Fibroblast of villous mesenchyme (primary cell): Measurements from ENCODE around the gene CST11. TPM values are rescaled to one million over a fixed set of nuclear protein-coding genes. Genes with fewer than 3 reads are reported as not detected.

Source experiments
- DNase-seq: peaks from one replicate; pipeline ENCODE4 v3.0.0-alpha.2; 2010; ENCODE audit warnings: low read depth
- H3K4me3 ChIP-seq: 2 replicates; pipeline ENCODE4 v1.5.1; 2011; ENCODE audit warnings: low read depth, mild to moderate bottlenecking, low read length
- total RNA-seq: library from RNA; depleted of rRNA; stranded (reverse); fragments of >200 nt; gene quantifications from 2 replicates; pipeline ENCODE4 v1.2.3, GENCODE V29; 2012
- TF ChIP-seq, protein P1 (sequence below): IDR thresholded peaks from 2 replicates; pipeline ENCODE4 v1.5.1; 2012; ENCODE audit warnings: low read depth, mild to moderate bottlenecking, low read length; ENCODE audit not compliant: insufficient read depth

CST11 gene
- total RNA-seq, 1 donor: not detected

DNA sequence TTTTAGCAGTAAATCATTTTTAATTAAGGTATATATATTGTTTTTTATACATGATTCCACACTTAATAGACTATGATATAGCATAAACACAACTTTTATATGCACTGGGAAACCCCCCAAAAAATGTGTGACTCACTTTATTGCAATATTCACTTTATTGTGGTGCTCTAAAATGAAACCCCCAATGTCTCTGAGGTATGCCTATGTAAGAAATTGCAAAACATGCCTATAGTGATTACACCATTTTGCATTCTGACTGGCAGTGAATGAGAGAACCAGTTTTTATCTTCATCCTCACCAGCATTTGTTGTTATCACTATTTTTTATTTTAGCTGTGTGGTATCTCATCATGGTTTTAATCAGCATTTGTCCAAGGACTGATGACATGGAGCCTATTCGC is 8.5 kb upstream of the CST11 start:
- DNase-seq: no peak
- TF ChIP-seq, protein P1, sequence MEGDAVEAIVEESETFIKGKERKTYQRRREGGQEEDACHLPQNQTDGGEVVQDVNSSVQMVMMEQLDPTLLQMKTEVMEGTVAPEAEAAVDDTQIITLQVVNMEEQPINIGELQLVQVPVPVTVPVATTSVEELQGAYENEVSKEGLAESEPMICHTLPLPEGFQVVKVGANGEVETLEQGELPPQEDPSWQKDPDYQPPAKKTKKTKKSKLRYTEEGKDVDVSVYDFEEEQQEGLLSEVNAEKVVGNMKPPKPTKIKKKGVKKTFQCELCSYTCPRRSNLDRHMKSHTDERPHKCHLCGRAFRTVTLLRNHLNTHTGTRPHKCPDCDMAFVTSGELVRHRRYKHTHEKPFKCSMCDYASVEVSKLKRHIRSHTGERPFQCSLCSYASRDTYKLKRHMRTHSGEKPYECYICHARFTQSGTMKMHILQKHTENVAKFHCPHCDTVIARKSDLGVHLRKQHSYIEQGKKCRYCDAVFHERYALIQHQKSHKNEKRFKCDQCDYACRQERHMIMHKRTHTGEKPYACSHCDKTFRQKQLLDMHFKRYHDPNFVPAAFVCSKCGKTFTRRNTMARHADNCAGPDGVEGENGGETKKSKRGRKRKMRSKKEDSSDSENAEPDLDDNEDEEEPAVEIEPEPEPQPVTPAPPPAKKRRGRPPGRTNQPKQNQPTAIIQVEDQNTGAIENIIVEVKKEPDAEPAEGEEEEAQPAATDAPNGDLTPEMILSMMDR: no peak
- no peak overlapping the region for H3K4me3 ChIP-seq

DNA sequence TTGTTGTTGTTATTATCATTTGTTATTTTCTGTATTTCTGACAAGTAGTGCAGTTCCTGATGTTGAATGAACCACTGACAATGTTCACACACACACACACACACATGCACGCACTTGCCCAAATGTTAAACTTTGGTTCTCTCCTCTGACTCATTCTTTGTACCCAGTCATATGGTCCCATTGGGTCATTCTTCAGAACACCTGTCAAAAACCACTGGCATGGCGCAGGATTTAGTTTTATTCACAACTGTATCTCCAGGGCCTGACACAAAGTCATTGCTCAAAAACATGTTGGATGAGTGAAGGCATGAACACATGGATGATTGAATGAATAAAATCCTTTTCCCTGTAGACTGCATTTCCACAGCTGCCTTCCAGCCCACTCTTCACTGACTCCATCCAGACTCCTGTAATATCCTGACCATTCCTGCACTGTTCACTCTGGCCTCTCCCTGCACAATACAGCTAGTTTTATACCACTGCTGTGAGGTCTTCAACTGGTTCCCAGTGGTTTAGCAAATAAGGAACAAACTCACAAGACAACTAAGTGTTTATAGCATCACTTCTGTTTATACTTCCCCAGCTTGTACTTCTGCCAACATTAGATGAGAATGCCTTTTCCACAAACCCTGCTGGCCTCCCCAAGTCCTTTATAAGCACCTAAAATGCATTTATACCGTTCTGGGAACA is 6.9 kb upstream of the CST11 start:
- TF ChIP-seq, protein P1: no peak
- no peak for DNase-seq
- H3K4me3 ChIP-seq: no peak overlapping the region

DNA sequence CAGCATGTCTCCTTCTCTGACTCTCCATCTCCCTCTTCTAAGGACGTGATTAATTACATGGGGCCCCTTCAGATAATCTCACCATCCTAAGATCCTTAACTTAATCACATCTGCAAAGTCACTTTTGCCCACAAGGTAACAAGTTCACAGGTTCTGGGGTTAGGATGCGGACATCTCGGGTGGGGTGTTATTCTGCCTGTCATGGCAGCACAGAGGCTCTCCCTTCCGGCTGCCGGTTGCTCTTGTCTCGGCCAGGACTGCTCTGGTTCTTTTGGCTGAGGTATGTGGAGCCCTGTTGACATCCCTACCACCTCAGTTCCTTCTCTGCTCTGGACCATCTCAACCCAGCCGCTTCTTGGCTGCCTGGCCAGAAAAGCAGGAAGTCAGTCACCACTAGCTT is 4.2 kb upstream of the CST11 start:
- no peak for DNase-seq
- H3K4me3 ChIP-seq: no peak overlapping the region
- TF ChIP-seq, protein P1: no peak

DNA sequence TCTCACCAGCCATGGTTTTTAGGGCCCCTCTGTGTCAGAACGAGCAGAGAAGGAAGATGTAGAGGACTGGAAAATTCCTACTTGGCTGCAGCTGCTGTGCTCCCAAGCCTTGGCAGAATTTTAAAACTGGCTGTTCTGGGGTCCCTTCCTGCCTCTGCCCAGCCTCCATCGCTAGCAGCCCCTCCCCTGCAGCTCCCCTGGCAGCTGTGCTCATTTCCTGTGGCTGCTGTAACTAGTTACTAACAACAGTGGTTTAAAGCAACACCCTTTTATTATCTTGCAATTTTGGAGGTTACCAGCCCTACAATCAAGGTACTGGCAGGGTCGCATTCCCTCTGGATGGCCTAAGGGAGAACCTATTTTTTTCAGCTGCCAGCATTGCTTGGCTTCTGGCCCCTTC is 3.7 kb upstream of the CST11 start:
- no peak overlapping the region for H3K4me3 ChIP-seq
- no peak for DNase-seq
- TF ChIP-seq, protein P1: no peak

DNA sequence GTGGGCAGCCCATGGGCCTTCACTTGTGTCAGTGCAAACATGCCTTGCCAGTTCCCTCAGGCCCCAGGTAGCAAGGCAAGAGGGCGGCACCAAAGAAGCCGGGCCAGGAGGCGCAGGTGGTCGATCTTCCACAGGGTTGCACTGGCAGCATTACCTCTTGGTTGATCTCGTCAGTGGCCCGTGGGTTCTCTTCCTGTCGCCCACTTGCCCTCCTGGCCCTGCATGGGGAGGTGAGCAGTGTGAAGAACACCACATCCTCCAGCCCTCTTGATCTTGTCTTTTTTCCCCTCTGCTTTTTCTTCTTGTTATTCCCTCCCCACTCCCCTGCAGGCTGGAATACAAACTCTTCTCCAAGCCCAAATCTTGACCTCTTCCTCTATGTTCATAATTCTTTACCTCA is 3.0 kb upstream of the CST11 start:
- no peak overlapping the region for H3K4me3 ChIP-seq
- no peak for DNase-seq

DNA sequence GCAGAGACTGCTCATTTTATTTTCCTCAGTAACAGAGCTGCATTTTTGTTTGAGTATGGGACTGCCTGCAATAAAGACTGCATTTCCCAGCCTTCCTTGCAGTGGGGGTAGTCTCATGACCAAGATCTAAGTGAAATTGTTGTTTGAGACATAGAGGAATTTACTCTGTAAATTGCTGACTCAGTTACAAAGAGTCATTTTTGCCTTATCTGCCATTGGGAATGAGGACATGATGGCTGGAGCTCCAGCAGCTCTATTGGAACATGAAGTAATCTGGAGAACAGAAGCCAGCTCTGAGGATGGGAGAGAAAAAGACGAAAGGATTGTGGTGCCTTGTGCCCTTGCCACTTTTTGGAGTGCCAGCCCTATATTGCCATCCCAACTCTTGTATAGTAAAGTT is 2.1 kb upstream of the CST11 start:
- TF ChIP-seq, protein P1: no peak
- no peak overlapping the region for H3K4me3 ChIP-seq
- no peak for DNase-seq

More for the DNA sequence above, 3.0 kb upstream of the CST11 start:
- TF ChIP-seq, protein P1: no peak
